ENCODE measurements around the gene KLF4. TPM values are rescaled to one million over a fixed set of nuclear protein-coding genes. Genes with fewer than 3 reads are reported as not detected.

Gene KLF4
- total RNA-seq, 1 donor from 2014 or later = 444 TPM

DNA sequence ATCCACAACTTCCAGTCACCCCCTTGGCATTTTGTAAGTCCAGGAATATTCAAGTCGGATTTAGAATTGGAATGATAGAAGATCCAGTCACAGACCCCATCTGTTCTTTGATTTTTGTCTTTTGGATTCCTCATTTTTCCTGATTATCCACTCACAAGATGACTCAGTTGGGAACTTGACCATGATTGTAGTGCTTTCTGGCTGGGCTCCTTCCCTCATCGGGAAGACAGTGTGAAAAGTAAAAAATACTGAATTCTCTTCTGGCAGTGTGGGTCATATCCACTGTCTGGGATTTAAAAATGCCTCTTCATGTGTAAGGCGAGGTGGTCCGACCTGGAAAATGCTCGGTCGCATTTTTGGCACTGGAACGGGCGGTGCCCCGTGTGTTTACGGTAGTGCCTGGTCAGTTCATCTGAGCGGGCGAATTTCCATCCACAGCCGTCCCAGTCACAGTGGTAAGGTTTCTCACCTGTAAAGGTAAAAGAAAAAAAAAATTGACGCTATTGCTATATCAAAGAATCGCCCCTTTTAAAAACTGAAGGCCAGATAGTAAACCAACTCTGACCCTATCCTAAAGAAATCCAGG lies 4.0 kb downstream of the KLF4 start:
- no peak for DNase-seq (ENCODE audit: low spot score in 2 of 2)
- peak overlapping the region; percentile 10 to 32 for H3K27ac ChIP-seq
- intact Hi-C loops (cut with DNase I) = loop anchor here (5.0 kb wide), 4 partner anchors 203 to 657 kb away; partner anchors contain the start of gene RAD23B
- H3K27me3 ChIP-seq = no peaks in the 10 kb centered on the region
- H3K36me3 ChIP-seq = peaks cover 7 to 30% of the 10 kb centered on the region in 2 donors
- H3K4me1 ChIP-seq = peaks cover 0 to 9% of the 10 kb centered on the region in 2 donors
- H3K4me3 ChIP-seq = peak overlapping the region; percentile 16 to 95
- no peaks in the 10 kb centered on the region for H3K9me3 ChIP-seq
- TF ChIP-seq, protein P1, sequence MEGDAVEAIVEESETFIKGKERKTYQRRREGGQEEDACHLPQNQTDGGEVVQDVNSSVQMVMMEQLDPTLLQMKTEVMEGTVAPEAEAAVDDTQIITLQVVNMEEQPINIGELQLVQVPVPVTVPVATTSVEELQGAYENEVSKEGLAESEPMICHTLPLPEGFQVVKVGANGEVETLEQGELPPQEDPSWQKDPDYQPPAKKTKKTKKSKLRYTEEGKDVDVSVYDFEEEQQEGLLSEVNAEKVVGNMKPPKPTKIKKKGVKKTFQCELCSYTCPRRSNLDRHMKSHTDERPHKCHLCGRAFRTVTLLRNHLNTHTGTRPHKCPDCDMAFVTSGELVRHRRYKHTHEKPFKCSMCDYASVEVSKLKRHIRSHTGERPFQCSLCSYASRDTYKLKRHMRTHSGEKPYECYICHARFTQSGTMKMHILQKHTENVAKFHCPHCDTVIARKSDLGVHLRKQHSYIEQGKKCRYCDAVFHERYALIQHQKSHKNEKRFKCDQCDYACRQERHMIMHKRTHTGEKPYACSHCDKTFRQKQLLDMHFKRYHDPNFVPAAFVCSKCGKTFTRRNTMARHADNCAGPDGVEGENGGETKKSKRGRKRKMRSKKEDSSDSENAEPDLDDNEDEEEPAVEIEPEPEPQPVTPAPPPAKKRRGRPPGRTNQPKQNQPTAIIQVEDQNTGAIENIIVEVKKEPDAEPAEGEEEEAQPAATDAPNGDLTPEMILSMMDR (IDR thresholded peaks at IDR 0.05) = no peak

DNA sequence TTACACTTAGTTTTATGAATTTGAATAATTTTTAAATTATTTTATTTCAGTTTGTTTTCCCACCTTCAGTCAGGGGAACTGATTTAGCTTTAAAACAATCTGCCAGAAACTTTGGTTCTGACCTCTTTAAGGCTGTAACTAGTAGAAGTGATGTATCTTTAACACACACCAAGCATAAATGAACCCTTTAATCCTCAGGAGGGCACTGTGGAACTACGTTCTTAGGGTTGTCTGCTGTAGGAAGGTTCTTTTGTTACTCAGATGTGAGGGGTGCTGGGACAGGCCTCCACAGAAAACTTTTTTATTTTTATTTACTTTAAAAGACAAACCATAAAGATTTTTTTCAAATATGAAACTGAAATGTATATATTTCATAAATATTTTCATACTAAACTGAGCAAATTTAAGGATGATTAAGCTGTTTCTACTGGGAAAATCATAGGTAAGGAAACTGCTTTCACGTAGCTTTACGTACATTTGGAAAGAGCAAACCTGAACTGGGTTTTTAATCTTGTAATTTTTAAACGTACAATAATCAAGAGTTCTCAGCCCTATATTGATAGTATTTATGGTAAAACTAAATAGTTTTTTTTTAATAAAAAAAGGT lies 5.3 kb downstream of the KLF4 start:
- Histone ChIP-seq H3K27ac (no peak overlapping the region), H3K4me3 (peak overlapping the region in 1 of 2 donors; percentile 95)
- intact Hi-C loops (cut with DNase I) = loop anchor here (5.0 kb wide), 2 partner anchors 1083 to 1278 kb away; no protein-coding TSS in a partner anchor

DNA sequence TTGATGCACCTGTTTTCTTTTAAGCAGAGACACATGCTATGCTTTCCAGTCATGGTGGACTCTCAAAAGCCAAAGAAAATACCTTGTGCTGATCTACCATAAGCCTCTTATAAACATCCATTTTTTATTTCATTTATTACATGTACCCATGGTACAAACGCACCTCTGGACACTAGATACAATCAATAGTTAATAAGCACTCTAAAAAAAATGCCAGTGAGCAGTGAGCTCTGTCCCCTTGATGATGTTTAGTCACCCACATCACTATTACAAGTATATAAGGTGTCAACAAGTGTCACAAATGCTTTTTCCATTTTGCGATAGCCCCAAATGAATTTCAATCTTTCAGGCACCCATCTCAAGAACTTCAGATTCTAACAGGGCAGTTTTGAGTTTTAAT lies 5.9 kb downstream of the KLF4 start:
- no peaks in the 10 kb centered on the region for H3K9me3 ChIP-seq
- H3K27ac ChIP-seq = no peak overlapping the region
- TF ChIP-seq, protein P1 (IDR thresholded peaks at IDR 0.05) = no peak
- peaks cover 7 to 30% of the 10 kb centered on the region in 2 donors for H3K36me3 ChIP-seq
- DNase-seq (ENCODE audit: low spot score in 2 of 2) = no peak
- no peaks in the 10 kb centered on the region for H3K27me3 ChIP-seq
- H3K4me1 ChIP-seq = peaks cover 0 to 6% of the 10 kb centered on the region in 2 donors
- intact Hi-C loops (cut with DNase I) = loop anchor here (5.0 kb wide), 2 partner anchors 1084 to 1279 kb away; no protein-coding TSS in a partner anchor
- no peak overlapping the region for H3K4me3 ChIP-seq

More for the DNA sequence above, 5.3 kb downstream of the KLF4 start:
- Histone ChIP-seq H3K9me3 (no peaks in the 10 kb centered on the region), H3K36me3 (peaks cover 7 to 30% of the 10 kb centered on the region in 2 donors), H3K4me1 (peaks cover 0 to 6% of the 10 kb centered on the region in 2 donors), H3K27me3 (no peaks in the 10 kb centered on the region)
- DNase-seq (ENCODE audit: low spot score in 2 of 2) = no peak
- TF ChIP-seq, protein P1 (IDR thresholded peaks at IDR 0.05) = peak; percentile 47 to 65 (median 63)

DNA sequence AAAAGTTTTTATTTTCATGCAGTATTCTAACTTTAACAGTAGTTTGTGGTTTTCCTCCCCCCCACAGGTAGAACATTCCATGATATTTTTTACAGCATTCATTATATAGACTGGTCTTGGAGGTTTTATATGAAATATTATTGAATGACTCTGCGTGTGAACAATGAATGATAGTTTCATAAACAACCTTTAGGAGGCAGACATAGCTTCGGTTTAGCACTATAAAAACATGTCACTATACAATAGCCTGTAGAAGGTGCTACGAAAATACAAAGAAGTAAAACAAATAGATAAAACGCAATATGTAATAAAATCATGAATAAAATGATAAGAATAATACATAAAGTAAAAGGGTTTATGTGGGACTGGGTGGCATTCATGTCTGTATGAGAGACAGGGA lies 8.5 kb downstream of the KLF4 start:
- H3K4me3 ChIP-seq = no peak overlapping the region
- no peak for DNase-seq (ENCODE audit: low spot score in 2 of 2)
- intact Hi-C loops (cut with DNase I) = loop anchor here (5.0 kb wide), 2 partner anchors 1086 to 1281 kb away; no protein-coding TSS in a partner anchor
- H3K27me3 ChIP-seq = no peaks in the 10 kb centered on the region
- TF ChIP-seq, protein P1 (IDR thresholded peaks at IDR 0.05) = peak in 1 of 3 experiments; percentile 4
- no peak overlapping the region for H3K27ac ChIP-seq
- peaks cover 0 to 3% of the 10 kb centered on the region in 2 donors for H3K4me1 ChIP-seq
- peaks cover 0 to 13% of the 10 kb centered on the region in 2 donors for H3K36me3 ChIP-seq
- H3K9me3 ChIP-seq = no peaks in the 10 kb centered on the region

DNA sequence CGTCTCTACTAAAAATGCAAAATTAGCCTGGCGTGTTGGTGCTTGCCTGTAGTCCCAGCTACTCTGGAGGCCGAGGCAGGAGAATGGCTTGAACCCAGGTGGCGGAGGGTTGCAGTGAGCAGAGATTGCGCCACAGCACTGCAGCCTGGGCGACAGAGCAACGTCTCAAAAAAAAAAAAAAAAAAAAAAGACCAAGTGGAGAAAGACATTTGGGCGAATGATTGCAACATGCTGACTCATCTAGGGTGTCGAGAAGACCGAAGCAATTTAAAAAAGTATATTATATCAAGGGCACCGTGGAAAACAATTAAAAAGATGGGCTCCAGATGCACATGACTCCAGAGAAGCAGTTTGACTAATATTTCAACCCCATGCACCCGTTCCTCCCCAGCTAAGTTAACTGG lies 9.2 kb downstream of the KLF4 start:
- Histone ChIP-seq H3K9me3 (no peaks in the 10 kb centered on the region), H3K4me3 (no peak overlapping the region), H3K27me3 (no peaks in the 10 kb centered on the region), H3K36me3 (peaks cover 0 to 6% of the 10 kb centered on the region in 2 donors), H3K27ac (no peak overlapping the region), H3K4me1 (no peaks in the 10 kb centered on the region)
- DNase-seq (ENCODE audit: low spot score in 2 of 2) = no peak
- TF ChIP-seq, protein P1 (IDR thresholded peaks at IDR 0.05) = no peak
- intact Hi-C loops (cut with DNase I) = loop anchor here (5.0 kb wide), 2 partner anchors 1087 to 1282 kb away; no protein-coding TSS in a partner anchor

Data from ascending aorta (tissue), 2 donors.